H1 (cell line): ENCODE data around the gene OSBPL3. TPM values are rescaled to one million over a fixed set of nuclear protein-coding genes. Genes with fewer than 3 reads are reported as not detected.

ENCODE experiments used
- CTCF ChIA-PET: fragments of 300-600 bp; sonication (Branson Sonifier 250); formaldehyde crosslinking; loops from one replicate; lab custom pipeline; 2021; ENCODE audit not compliant: partially characterized antibody; lab: Charles Lee
- POLR2A ChIA-PET: fragments of 300-600 bp; sonication (Branson Sonifier 250); formaldehyde crosslinking; loops from one replicate; lab custom pipeline; 2021; ENCODE audit warnings: inconsistent platforms; ENCODE audit not compliant: partially characterized antibody; lab: Charles Lee
- DNase-seq, 2 experiments: peaks; one replicate each; pipeline versions ENCODE4 v3.0.0 to v3.0.0-alpha.2; 2010 to 2022; ENCODE audit warnings: low spot score in 2 of 2, low read depth in 1 of 2, mixed read lengths in 1 of 2
- FAIRE-seq: peaks from 2 replicates; lab custom pipeline; 2011; peaks lifted over from hg19 to GRCh38; lab: Jason Lieb, UNC
- H2AFZ ChIP-seq: 2 replicates; pipeline ENCODE4 v1.8.1; 2012; ENCODE audit warnings: low read length, inconsistent platforms
- H2AK5ac ChIP-seq: 2 replicates; pipeline ENCODE4 v1.6.1; 2013; ENCODE audit warnings: low read depth, low read length
- H2BK120ac ChIP-seq: replicated peaks from 2 replicates; pipeline ENCODE3; 2013; ENCODE audit warnings: low read depth, low read length, inconsistent platforms
- H2BK12ac ChIP-seq: 2 replicates; pipeline ENCODE4 v1.6.1; 2013; ENCODE audit warnings: low read depth, low read length
- H2BK15ac ChIP-seq: 2 replicates; pipeline ENCODE4 v1.6.1; 2013; ENCODE audit warnings: low read length
- H2BK20ac ChIP-seq: 2 replicates; pipeline ENCODE4 v1.6.1; 2013; ENCODE audit warnings: low read length
- H2BK5ac ChIP-seq: 2 replicates; pipeline ENCODE4 v1.6.1; 2013; ENCODE audit warnings: low read depth, low read length
- H3K14ac ChIP-seq: 2 replicates; pipeline ENCODE4 v1.6.1; 2013; ENCODE audit warnings: inconsistent platforms; ENCODE audit not compliant: insufficient read length
- H3K18ac ChIP-seq: 2 replicates; pipeline ENCODE4 v1.6.1; 2013; ENCODE audit warnings: low read length; ENCODE audit errors: extremely low read depth
- H3K23ac ChIP-seq: 2 replicates; pipeline ENCODE4 v1.6.1; 2013; ENCODE audit warnings: inconsistent platforms; ENCODE audit not compliant: insufficient read length
- H3K23me2 ChIP-seq: 2 replicates; pipeline ENCODE4 v1.6.1; 2013; ENCODE audit warnings: low read depth, low read length
- H3K27ac ChIP-seq: 2 replicates; pipeline ENCODE4 v1.6.1; 2011; ENCODE audit warnings: low read depth, low read length, inconsistent platforms
- H3K27me3 ChIP-seq, 4 experiments: replicated peaks in 1 of 4; 1 replicate in 1 of 4; 2 replicates in 3 of 4; pipeline versions ENCODE4 v1.6.1 to v1.8.1; 2011 to 2013; ENCODE audit warnings: low read length in 3 of 4, mild to moderate bottlenecking in 3 of 4, inconsistent platforms in 2 of 4, mixed read lengths in 2 of 4, moderate library complexity in 1 of 4; ENCODE audit not compliant: control insufficient read depth in 3 of 4, insufficient read depth in 3 of 4; ENCODE audit errors: extremely low read depth in 1 of 4
- H3K36me3 ChIP-seq, 4 experiments: 2 replicates each; pipeline versions ENCODE4 v1.6.1 to v1.8.1; 2011 to 2013; ENCODE audit warnings: mild to moderate bottlenecking in 4 of 4, low read length in 3 of 4, moderate library complexity in 2 of 4, control low read depth in 1 of 4, inconsistent platforms in 1 of 4; ENCODE audit not compliant: insufficient read depth in 4 of 4, control insufficient read depth in 2 of 4
- H3K4ac ChIP-seq: replicated peaks from 2 replicates; pipeline ENCODE3; 2013; ENCODE audit warnings: low read length, low read depth, mixed read lengths, inconsistent platforms; ENCODE audit not compliant: insufficient read length
- H3K4me1 ChIP-seq, 4 experiments: replicated peaks in 1 of 4; 1 replicate in 1 of 4; 2 replicates in 3 of 4; pipeline versions ENCODE4 v1.6.1 to v1.8.1; 2011 to 2013; ENCODE audit warnings: low read length in 3 of 4, inconsistent platforms in 2 of 4, mixed read lengths in 1 of 4; ENCODE audit not compliant: insufficient read depth in 4 of 4, control insufficient read depth in 3 of 4
- H3K4me2 ChIP-seq, 2 experiments: 2 replicates each; pipeline versions ENCODE4 v1.6.1 to v1.8.1; 2011 to 2013; ENCODE audit warnings: low read depth in 2 of 2, low read length in 2 of 2, control low read depth in 1 of 2, inconsistent platforms in 1 of 2, mild to moderate bottlenecking in 1 of 2; ENCODE audit not compliant: insufficient read depth in 1 of 2
- H3K4me3 ChIP-seq, 4 experiments: fragments of 200-600, 300-600 bp in 1 of 4; sonication (generic), shearing (Covaris generic), sonication (Bioruptor Twin) in 1 of 4; 2 replicates each; pipeline versions ENCODE4 v1.5.1 to v1.8.1; 2011 to 2016; ENCODE audit warnings: low read length in 4 of 4, low read depth in 3 of 4, control low read depth in 2 of 4, inconsistent platforms in 2 of 4, mild to moderate bottlenecking in 2 of 4, mixed read lengths in 1 of 4, moderate library complexity in 1 of 4; ENCODE audit not compliant: insufficient read depth in 2 of 4; ENCODE audit errors: extremely low read depth in 1 of 4
- H3K56ac ChIP-seq: replicated peaks from 2 replicates; pipeline ENCODE3; 2013; ENCODE audit warnings: low read depth, mild to moderate bottlenecking, mixed read lengths, low read length, inconsistent platforms; ENCODE audit not compliant: insufficient read length
- H3K79me1 ChIP-seq: 2 replicates; pipeline ENCODE4 v1.6.1; 2013; ENCODE audit warnings: low read depth, low read length, control low read depth
- H3K79me2 ChIP-seq, 2 experiments: 2 replicates each; pipeline versions ENCODE4 v1.6.1 to v1.8.1; 2012 to 2013; ENCODE audit warnings: low read length in 2 of 2, mild to moderate bottlenecking in 2 of 2, inconsistent platforms in 1 of 2; ENCODE audit not compliant: insufficient read depth in 2 of 2, control insufficient read depth in 1 of 2
- H3K9ac ChIP-seq, 4 experiments: replicated peaks in 1 of 4; 1 replicate in 1 of 4; 2 replicates in 3 of 4; pipeline versions ENCODE4 v1.6.1 to v1.8.1; 2011 to 2013; ENCODE audit warnings: low read depth in 3 of 4, low read length in 3 of 4, control low read depth in 2 of 4, mild to moderate bottlenecking in 2 of 4, moderate library complexity in 2 of 4, inconsistent platforms in 1 of 4; ENCODE audit errors: extremely low read depth in 1 of 4
- H3K9me3 ChIP-seq, 2 experiments: 2 replicates each; pipeline versions ENCODE4 v1.6.1 to v1.8.1; 2012 to 2013; ENCODE audit warnings: mild to moderate bottlenecking in 2 of 2, moderate library complexity in 2 of 2, control low read depth in 1 of 2, inconsistent platforms in 1 of 2, low read depth in 1 of 2, low read length in 1 of 2, mixed read lengths in 1 of 2; ENCODE audit not compliant: insufficient read depth in 2 of 2
- H4K20me1 ChIP-seq, 2 experiments: replicated peaks in 1 of 2; 2 replicates each; pipeline versions ENCODE3 to v1.8.1; 2011 to 2013; ENCODE audit warnings: inconsistent platforms in 2 of 2, low read length in 2 of 2, mild to moderate bottlenecking in 1 of 2; ENCODE audit not compliant: insufficient read depth in 2 of 2, control insufficient read depth in 1 of 2
- H4K5ac ChIP-seq: 2 replicates; pipeline ENCODE4 v1.6.1; 2013; ENCODE audit warnings: low read length, low read depth, mixed read lengths, inconsistent platforms; ENCODE audit not compliant: insufficient read length
- H4K8ac ChIP-seq: 2 replicates; pipeline ENCODE4 v1.8.0; 2013; ENCODE audit warnings: mild to moderate bottlenecking, moderate library complexity, low read length, inconsistent platforms; ENCODE audit not compliant: insufficient read depth; ENCODE audit errors: extremely low read depth
- H4K91ac ChIP-seq: replicated peaks from 2 replicates; pipeline ENCODE3; 2013; ENCODE audit warnings: low read length, mixed read lengths, inconsistent platforms; ENCODE audit not compliant: insufficient read length
- ATF2 ChIP-seq: IDR thresholded peaks from 2 replicates; pipeline ENCODE4 v1.6.1; 2012; ENCODE audit warnings: low read length, inconsistent platforms
- EZH2 ChIP-seq: fragments of 200-600 bp; sonication (generic); IDR thresholded peaks from 2 replicates; pipeline ENCODE4 v1.7.1; 2012; ENCODE audit warnings: low read depth, mild to moderate bottlenecking, moderate library complexity, low read length, inconsistent platforms; ENCODE audit not compliant: severe bottlenecking
- RAD21 ChIP-seq, 2 experiments: IDR thresholded peaks in 1 of 2; conservative IDR thresholded peaks in 1 of 2; 2 replicates each; pipeline ENCODE4 v1.6.1; 2011; ENCODE audit warnings: low read depth in 2 of 2, low read length in 2 of 2, improper control_type of control experiment in 1 of 2, inconsistent platforms in 1 of 2, mild to moderate bottlenecking in 1 of 2, moderate library complexity in 1 of 2
- WGBS, 2 experiments: shearing (Covaris generic) in 1 of 2; methylation state at CpG; one replicate each; pipeline versions ENCODE4 v1.1.6 to v1.1.7; 2013 to 2015; ENCODE audit warnings: low lambda C conversion rate in 2 of 2, mixed read lengths in 2 of 2, inconsistent platforms in 1 of 2, low coverage in 1 of 2, missing lambda C conversion rate in 1 of 2; ENCODE audit not compliant: insufficient replicate concordance in 2 of 2, insufficient coverage in 1 of 2, insufficient read length in 1 of 2; ENCODE audit errors: extremely low coverage in 1 of 2, missing lambda C conversion rate in 1 of 2; 5-methylcytosine and 5-hydroxymethylcytosine counted together
- polyA plus RNA-seq, 7 experiments: library from polyadenylated mRNA; depleted of rRNA in 3 of 7; stranded (reverse) in 5 of 7; unstranded in 2 of 7; fragments of >200 nt in 5 of 7; fragments of 200-250 nt in 2 of 7; gene quantifications; 1 replicate in 5 of 7; 2 replicates in 1 of 7; 4 replicates in 1 of 7; pipeline versions ENCODE4 v1.2.1 to v1.2.3, GENCODE V29; 2011 to 2013; ENCODE audit warnings: missing spikeins in 2 of 7, mixed read lengths in 2 of 7
- total RNA-seq: library from RNA; stranded (reverse); fragmentation: NEBNext Ultra II Directional; extraction: Animal tissue kit (Norgen Biotek cat#: 25700); gene quantifications from 2 replicates; pipeline ENCODE4 v1.2.1, GENCODE V29; 2021

The OSBPL3 gene
- total and polyA plus RNA-seq, 2 of the 8 experiments (the other 6 are each of a cell fraction or from before 2014, with no cell fraction given): 2.8 to 13.9 TPM

GRCh38 chr7:24808518-24808917 is 171.5 kb downstream of the OSBPL3 start:
- Histone ChIP-seq H3K23ac (no peak overlapping the region), H3K4me1 (no peaks in the 10 kb centered on the region), H3K36me3 (peaks cover 0 to 4% (median 0%) of the 10 kb centered on the region in 4 experiments; a peak in 2 of 8 replicates), H4K8ac (no peak overlapping the region), H2BK20ac (no peak overlapping the region), H3K4me3 (no peak overlapping the region), H2BK15ac (no peak overlapping the region), H3K9me3 (no peaks in the 10 kb centered on the region), H3K56ac (no peak overlapping the region), H4K5ac (no peak overlapping the region), H3K4me2 (no peak overlapping the region), H3K4ac (no peak overlapping the region), H3K79me2 (no peaks in the 10 kb centered on the region), H4K20me1 (no peaks in the 10 kb centered on the region), H3K27ac (no peak overlapping the region), H3K27me3 (no peaks in the 10 kb centered on the region), H2BK120ac (no peak overlapping the region), H2BK12ac (no peak overlapping the region), H3K79me1 (no peaks in the 10 kb centered on the region), H2BK5ac (no peak overlapping the region), H3K14ac (no peak overlapping the region), H3K18ac (no peak overlapping the region), H3K9ac (no peak overlapping the region), H3K23me2 (no peaks in the 10 kb centered on the region), H4K91ac (no peak overlapping the region), H2AFZ (no peak overlapping the region), H2AK5ac (no peak overlapping the region)
- no peak for DNase-seq
- ChIA-PET POLR2A (interaction anchor here (0.5 kb wide), 1 partner anchor 1384 kb away, joined by 3 read pairs; no protein-coding TSS in a partner anchor), CTCF (interaction anchor here (0.7 to 7.5 kb wide), 5 partner anchors 11 to 291 kb away, joined by 3 to 69 read pairs (median 4); no protein-coding TSS in a partner anchor)
- FAIRE-seq: no peak
- WGBS, 2 experiments: 89% methylated on average over 6 of the region's 6 CpGs; no CpG with 5 or more reads in 1 of the 2 experiments
- TF ChIP-seq EZH2 (no peak), ATF2 (no peak), RAD21 (IDR thresholded peaks at IDR 0.05 in 1 of 2, conservative IDR thresholded peaks at IDR 0.05 in 1 of 2; ENCODE audit: low read depth in 2 of 2, low read length in 2 of 2) (no peak)
